GM18868 (cell line): ENCODE results near the gene ISG15.
"Not testable (repeated sequence)": the region's sequence is repeated elsewhere in the genome, so short reads cannot be mapped to it uniquely, and the experiment has no call there.

Experiments used
- ATAC-seq: cut with Tn5 transposase; IDR thresholded peaks from one replicate; pipeline ENCODE4 v1.9.1; 2021; ENCODE audit warnings: mild to moderate bottlenecking, moderate library complexity; ENCODE audit not compliant: unreplicated experiment

ISG15 gene

GRCh38 chr1:993379-993995, 19.8 kb upstream of the ISG15 start:
- ATAC-seq: no peak

- ATAC-seq: not testable (repeated sequence)
Observed at GRCh38 chr1:994546-994945, 18.8 kb upstream of the ISG15 start.

GRCh38 chr1:995665-996633, 17.3 kb upstream of the ISG15 start:
- no peak for ATAC-seq

GRCh38 chr1:996851-997712, 16.2 kb upstream of the ISG15 start:
- no peak for ATAC-seq

GRCh38 chr1:997713-997992, 15.6 kb upstream of the ISG15 start:
- ATAC-seq: no peak

GRCh38 chr1:997993-998744, 15.1 kb upstream of the ISG15 start:
- ATAC-seq: no peak

- no peak for ATAC-seq
Observed at GRCh38 chr1:998745-998994, 14.6 kb upstream of the ISG15 start.

- ATAC-seq: no peak
Observed at GRCh38 chr1:998995-999724, 14.1 kb upstream of the ISG15 start.

- no peak for ATAC-seq
Observed at GRCh38 chr1:999725-1000356, 13.5 kb upstream of the ISG15 start, which contains the start of gene HES4. HES4 (minus strand) TSS chr1:1000097; CDS start chr1:999973, 124 bp downstream.

- no peak for ATAC-seq
Observed at GRCh38 chr1:1000357-1001056, 12.8 kb upstream of the ISG15 start.

GRCh38 chr1:1001057-1001783, 12.1 kb upstream of the ISG15 start:
- ATAC-seq: no peak

- no peak for ATAC-seq
Observed at GRCh38 chr1:1003618-1004419, 9.5 kb upstream of the ISG15 start.

- no peak for ATAC-seq
Observed at GRCh38 chr1:1004420-1004779, 8.9 kb upstream of the ISG15 start.

GRCh38 chr1:1004780-1005697, 8.3 kb upstream of the ISG15 start:
- ATAC-seq: no peak

- no peak for ATAC-seq
Observed at GRCh38 chr1:1005774-1006304, 7.5 kb upstream of the ISG15 start.

GRCh38 chr1:1006305-1007159, 6.8 kb upstream of the ISG15 start:
- no peak for ATAC-seq
